SK-N-SH (cell line): ENCODE results near the gene ITGAE. TPM values are rescaled to one million over a fixed set of nuclear protein-coding genes. Genes with fewer than 3 reads are reported as not detected.

Experiments
- CTCF ChIA-PET: fragments of 300-600, 350-600 bp; formaldehyde crosslinking; extraction: SDS; loops from one replicate; lab custom pipeline; 2021; lab: Yijun Ruan, JAX
- POLR2A ChIA-PET: fragments of 350-600 bp; sonication (Branson Sonifier 250); formaldehyde crosslinking; extraction: SDS; loops from one replicate; lab custom pipeline; 2020; ENCODE audit warnings: antibody characterized with exemption, inconsistent platforms; lab: Yijun Ruan, JAX
- DNase-seq: peaks from one replicate; pipeline ENCODE4 v3.0.0; 2012
- H2AFZ ChIP-seq: fragments of 200-600 bp; sonication (generic); 2 replicates; pipeline ENCODE4 v1.8.1; 2016; ENCODE audit warnings: antibody characterized with exemption, mild to moderate bottlenecking, low read depth
- H3F3A ChIP-seq: fragments of 200-600 bp; sonication (generic); replicated peaks from 2 replicates; pipeline ENCODE3; 2016; ENCODE audit warnings: antibody characterized with exemption, mild to moderate bottlenecking; ENCODE audit not compliant: insufficient read depth
- H3K27ac ChIP-seq, 2 experiments: fragments of 200-500 bp in 1 of 2; fragments of 200-600 bp in 1 of 2; sonication (Bioruptor generic) in 1 of 2; sonication (generic), shearing (Covaris generic) in 1 of 2; 2 replicates each; pipeline versions ENCODE4 v1.5.1 to v1.6.1; 2014 to 2016; ENCODE audit warnings: low read depth in 2 of 2, inconsistent platforms in 1 of 2, low read length in 1 of 2, mild to moderate bottlenecking in 1 of 2, mixed read lengths in 1 of 2
- H3K27me3 ChIP-seq: fragments of 200-600 bp; sonication (generic), shearing (Covaris generic); 2 replicates; pipeline ENCODE4 v1.6.1; 2016; ENCODE audit warnings: mixed run types; ENCODE audit not compliant: insufficient read depth
- H3K36me3 ChIP-seq, 2 experiments: fragments of 200-500 bp in 1 of 2; fragments of 200-600 bp in 1 of 2; sonication (Bioruptor generic) in 1 of 2; sonication (generic) in 1 of 2; replicated peaks in 1 of 2; 2 replicates each; pipeline versions ENCODE3 to v1.5.1; 2014 to 2016; ENCODE audit warnings: low read length in 1 of 2, mild to moderate bottlenecking in 1 of 2; ENCODE audit not compliant: insufficient read depth in 2 of 2, control insufficient read depth in 1 of 2
- H3K4me1 ChIP-seq, 2 experiments: fragments of 200-500 bp in 1 of 2; fragments of 200-600 bp in 1 of 2; sonication (Bioruptor generic) in 1 of 2; sonication (generic), shearing (Covaris generic) in 1 of 2; 2 replicates each; pipeline versions ENCODE4 v1.5.1 to v1.6.1; 2014 to 2016; ENCODE audit warnings: low read depth in 1 of 2, low read length in 1 of 2, mixed run types in 1 of 2; ENCODE audit not compliant: insufficient read depth in 2 of 2, control insufficient read depth in 1 of 2
- H3K4me2 ChIP-seq: fragments of 200-600 bp; sonication (generic), shearing (Covaris generic); 2 replicates; pipeline ENCODE4 v1.6.1; 2017; ENCODE audit warnings: mixed run types
- H3K4me3 ChIP-seq, 2 experiments: fragments of 200-500 bp in 1 of 2; fragments of 200-600 bp in 1 of 2; sonication (Bioruptor generic) in 1 of 2; sonication (generic), shearing (Covaris generic) in 1 of 2; 2 replicates each; pipeline versions ENCODE4 v1.5.1 to v1.8.1; 2014 to 2016; ENCODE audit warnings: low read depth in 2 of 2, inconsistent platforms in 1 of 2, low read length in 1 of 2, mild to moderate bottlenecking in 1 of 2, mixed read lengths in 1 of 2, moderate library complexity in 1 of 2
- H3K79me2 ChIP-seq: fragments of 200-600 bp; sonication (generic); 2 replicates; pipeline ENCODE4 v1.8.1; 2017; ENCODE audit warnings: mild to moderate bottlenecking; ENCODE audit not compliant: insufficient read depth
- H3K9ac ChIP-seq: fragments of 200-600 bp; sonication (generic); 2 replicates; pipeline ENCODE4 v1.6.1; 2017; ENCODE audit warnings: mixed run types
- H3K9me2 ChIP-seq: fragments of 200-600 bp; sonication (generic); 2 replicates; pipeline ENCODE4 v1.6.1; 2017; ENCODE audit warnings: mixed run types
- H3K9me3 ChIP-seq: fragments of 200-600 bp; sonication (generic); 2 replicates; pipeline ENCODE4 v1.6.1; 2017; ENCODE audit warnings: mixed run types, mild to moderate bottlenecking, moderate library complexity
- H4K20me1 ChIP-seq: fragments of 200-600 bp; sonication (generic); 2 replicates; pipeline ENCODE4 v1.6.1; 2017; ENCODE audit warnings: mild to moderate bottlenecking, mixed run types; ENCODE audit not compliant: insufficient read depth
- CHD2 ChIP-seq: fragments of 150-350 bp; IDR thresholded peaks from 2 replicates; pipeline ENCODE4 v1.6.1; 2018; ENCODE audit warnings: low read length; ENCODE audit not compliant: partially characterized antibody
- EP300 ChIP-seq, 2 experiments: IDR thresholded peaks; 2 replicates each; pipeline versions ENCODE4 v1.4.0 to v1.6.1; 2012; ENCODE audit warnings: borderline replicate concordance in 1 of 2, low read depth in 1 of 2, low read length in 1 of 2
- FOSL2 ChIP-seq: IDR thresholded peaks from 2 replicates; pipeline ENCODE4 v1.4.0; 2012; ENCODE audit warnings: low read depth, mild to moderate bottlenecking, moderate library complexity, borderline replicate concordance
- FOXJ3 ChIP-seq: sonication (generic); formaldehyde crosslinking; IDR thresholded peaks from 2 replicates; pipeline ENCODE4 v1.5.1; 2020; ENCODE audit warnings: mild to moderate bottlenecking, missing genetic modification reagents
- GABPA ChIP-seq: IDR thresholded peaks from 2 replicates; pipeline ENCODE4 v1.4.0; 2012; ENCODE audit warnings: low read depth, mild to moderate bottlenecking
- GATA2 ChIP-seq: sonication (generic); formaldehyde crosslinking; IDR thresholded peaks from 2 replicates; pipeline ENCODE4 v1.5.0; 2020; ENCODE audit warnings: mild to moderate bottlenecking, missing genetic modification reagents
- JUND ChIP-seq: IDR thresholded peaks from 2 replicates; pipeline ENCODE4 v1.4.0; 2012
- MXI1 ChIP-seq: IDR thresholded peaks from 2 replicates; pipeline ENCODE4 v1.6.1; 2012; ENCODE audit warnings: mild to moderate bottlenecking, low read depth, low read length, improper control_type of control experiment
- NRF1 ChIP-seq: IDR thresholded peaks from 2 replicates; pipeline ENCODE4 v1.6.1; 2012; ENCODE audit warnings: low read depth, mild to moderate bottlenecking, low read length
- POLR2AphosphoS5 ChIP-seq: IDR thresholded peaks from 2 replicates; pipeline ENCODE4 v1.6.1; 2012; ENCODE audit warnings: low read depth, low read length
- RCOR1 ChIP-seq: fragments of 150-350 bp; IDR thresholded peaks from 2 replicates; pipeline ENCODE4 v1.6.1; 2017; ENCODE audit warnings: antibody characterized with exemption, low read length
- TAF1 ChIP-seq: IDR thresholded peaks from 2 replicates; pipeline ENCODE4 v1.6.1; 2012; ENCODE audit warnings: low read depth, mild to moderate bottlenecking, low read length, moderate library complexity, borderline replicate concordance
- TCF12 ChIP-seq: IDR thresholded peaks from 2 replicates; pipeline ENCODE4 v1.4.0; 2012
- YY1 ChIP-seq: IDR thresholded peaks from 2 replicates; pipeline ENCODE4 v1.4.0; 2012; ENCODE audit warnings: low read depth, mild to moderate bottlenecking
- WGBS: methylation state at CpG from one replicate; pipeline ENCODE4 v1.1.6; 2017; ENCODE audit warnings: low lambda C conversion rate; 5-methylcytosine and 5-hydroxymethylcytosine counted together
- polyA plus RNA-seq, 3 experiments: library from polyadenylated mRNA; depleted of rRNA; stranded (reverse); fragments of >200 nt; gene quantifications; 2 replicates each; pipeline ENCODE4 v1.2.3, GENCODE V29; 2012
- TF ChIP-seq, protein P1 (sequence below): IDR thresholded peaks from 2 replicates; pipeline ENCODE4 v1.6.1; 2012; ENCODE audit warnings: mild to moderate bottlenecking, low read depth, low read length, moderate library complexity
- TF ChIP-seq, protein P2 (sequence below): IDR thresholded peaks from 2 replicates; pipeline ENCODE4 v1.4.0; 2012; ENCODE audit warnings: low read depth, borderline replicate concordance
- TF ChIP-seq, protein P3 (sequence below): IDR thresholded peaks from 2 replicates; pipeline ENCODE4 v1.4.0; 2012; ENCODE audit warnings: low read depth, borderline replicate concordance
- TF ChIP-seq, protein P4 (sequence below): IDR thresholded peaks from 2 replicates; pipeline ENCODE4; 2012
- TF ChIP-seq, protein P5 (sequence below): IDR thresholded peaks from 2 replicates; pipeline ENCODE4 v1.4.0; 2012; ENCODE audit warnings: low read depth

ITGAE gene
- polyA plus RNA-seq, 1 of the 3 experiments (the other 2 are of a cell fraction) = 56.7 TPM

DNA sequence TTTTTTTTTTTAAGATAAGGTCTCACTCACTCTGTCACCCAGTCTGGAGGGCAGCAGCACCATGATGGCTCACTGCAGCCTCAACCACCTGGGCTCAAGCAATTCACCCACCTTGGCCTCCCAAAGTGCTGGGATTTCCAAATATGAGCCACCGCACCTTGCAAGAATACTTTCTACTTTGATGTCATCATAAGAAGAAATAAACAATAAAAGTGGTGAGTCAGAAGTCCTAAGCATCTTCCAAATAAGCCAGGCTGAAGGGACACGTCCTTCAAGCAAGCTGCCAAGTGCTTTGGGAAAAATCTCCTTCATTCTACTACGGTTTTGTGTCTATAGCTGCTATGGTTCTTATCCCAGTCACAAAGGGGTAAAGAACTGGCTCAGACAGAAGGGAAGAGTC lies 57.0 kb downstream of the ITGAE start (continued):
- TF ChIP-seq, protein P1, sequence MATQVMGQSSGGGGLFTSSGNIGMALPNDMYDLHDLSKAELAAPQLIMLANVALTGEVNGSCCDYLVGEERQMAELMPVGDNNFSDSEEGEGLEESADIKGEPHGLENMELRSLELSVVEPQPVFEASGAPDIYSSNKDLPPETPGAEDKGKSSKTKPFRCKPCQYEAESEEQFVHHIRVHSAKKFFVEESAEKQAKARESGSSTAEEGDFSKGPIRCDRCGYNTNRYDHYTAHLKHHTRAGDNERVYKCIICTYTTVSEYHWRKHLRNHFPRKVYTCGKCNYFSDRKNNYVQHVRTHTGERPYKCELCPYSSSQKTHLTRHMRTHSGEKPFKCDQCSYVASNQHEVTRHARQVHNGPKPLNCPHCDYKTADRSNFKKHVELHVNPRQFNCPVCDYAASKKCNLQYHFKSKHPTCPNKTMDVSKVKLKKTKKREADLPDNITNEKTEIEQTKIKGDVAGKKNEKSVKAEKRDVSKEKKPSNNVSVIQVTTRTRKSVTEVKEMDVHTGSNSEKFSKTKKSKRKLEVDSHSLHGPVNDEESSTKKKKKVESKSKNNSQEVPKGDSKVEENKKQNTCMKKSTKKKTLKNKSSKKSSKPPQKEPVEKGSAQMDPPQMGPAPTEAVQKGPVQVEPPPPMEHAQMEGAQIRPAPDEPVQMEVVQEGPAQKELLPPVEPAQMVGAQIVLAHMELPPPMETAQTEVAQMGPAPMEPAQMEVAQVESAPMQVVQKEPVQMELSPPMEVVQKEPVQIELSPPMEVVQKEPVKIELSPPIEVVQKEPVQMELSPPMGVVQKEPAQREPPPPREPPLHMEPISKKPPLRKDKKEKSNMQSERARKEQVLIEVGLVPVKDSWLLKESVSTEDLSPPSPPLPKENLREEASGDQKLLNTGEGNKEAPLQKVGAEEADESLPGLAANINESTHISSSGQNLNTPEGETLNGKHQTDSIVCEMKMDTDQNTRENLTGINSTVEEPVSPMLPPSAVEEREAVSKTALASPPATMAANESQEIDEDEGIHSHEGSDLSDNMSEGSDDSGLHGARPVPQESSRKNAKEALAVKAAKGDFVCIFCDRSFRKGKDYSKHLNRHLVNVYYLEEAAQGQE = no peak
- TF ChIP-seq, protein P2, sequence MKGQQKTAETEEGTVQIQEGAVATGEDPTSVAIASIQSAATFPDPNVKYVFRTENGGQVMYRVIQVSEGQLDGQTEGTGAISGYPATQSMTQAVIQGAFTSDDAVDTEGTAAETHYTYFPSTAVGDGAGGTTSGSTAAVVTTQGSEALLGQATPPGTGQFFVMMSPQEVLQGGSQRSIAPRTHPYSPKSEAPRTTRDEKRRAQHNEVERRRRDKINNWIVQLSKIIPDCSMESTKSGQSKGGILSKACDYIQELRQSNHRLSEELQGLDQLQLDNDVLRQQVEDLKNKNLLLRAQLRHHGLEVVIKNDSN = no peak
- no peak for TF ChIP-seq POLR2AphosphoS5
- TF ChIP-seq FOSL2 = no peak
- no peak for TF ChIP-seq EP300 (IDR thresholded peaks at IDR 0.05; ENCODE audit: borderline replicate concordance in 1 of 2, low read depth in 1 of 2, low read length in 1 of 2)
- TF ChIP-seq, protein P3, sequence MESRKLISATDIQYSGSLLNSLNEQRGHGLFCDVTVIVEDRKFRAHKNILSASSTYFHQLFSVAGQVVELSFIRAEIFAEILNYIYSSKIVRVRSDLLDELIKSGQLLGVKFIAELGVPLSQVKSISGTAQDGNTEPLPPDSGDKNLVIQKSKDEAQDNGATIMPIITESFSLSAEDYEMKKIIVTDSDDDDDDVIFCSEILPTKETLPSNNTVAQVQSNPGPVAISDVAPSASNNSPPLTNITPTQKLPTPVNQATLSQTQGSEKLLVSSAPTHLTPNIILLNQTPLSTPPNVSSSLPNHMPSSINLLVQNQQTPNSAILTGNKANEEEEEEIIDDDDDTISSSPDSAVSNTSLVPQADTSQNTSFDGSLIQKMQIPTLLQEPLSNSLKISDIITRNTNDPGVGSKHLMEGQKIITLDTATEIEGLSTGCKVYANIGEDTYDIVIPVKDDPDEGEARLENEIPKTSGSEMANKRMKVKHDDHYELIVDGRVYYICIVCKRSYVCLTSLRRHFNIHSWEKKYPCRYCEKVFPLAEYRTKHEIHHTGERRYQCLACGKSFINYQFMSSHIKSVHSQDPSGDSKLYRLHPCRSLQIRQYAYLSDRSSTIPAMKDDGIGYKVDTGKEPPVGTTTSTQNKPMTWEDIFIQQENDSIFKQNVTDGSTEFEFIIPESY = no peak
- TF ChIP-seq MXI1 = no peak
- TF ChIP-seq FOXJ3 (CRISPR knock-in tag) = no peak

DNA sequence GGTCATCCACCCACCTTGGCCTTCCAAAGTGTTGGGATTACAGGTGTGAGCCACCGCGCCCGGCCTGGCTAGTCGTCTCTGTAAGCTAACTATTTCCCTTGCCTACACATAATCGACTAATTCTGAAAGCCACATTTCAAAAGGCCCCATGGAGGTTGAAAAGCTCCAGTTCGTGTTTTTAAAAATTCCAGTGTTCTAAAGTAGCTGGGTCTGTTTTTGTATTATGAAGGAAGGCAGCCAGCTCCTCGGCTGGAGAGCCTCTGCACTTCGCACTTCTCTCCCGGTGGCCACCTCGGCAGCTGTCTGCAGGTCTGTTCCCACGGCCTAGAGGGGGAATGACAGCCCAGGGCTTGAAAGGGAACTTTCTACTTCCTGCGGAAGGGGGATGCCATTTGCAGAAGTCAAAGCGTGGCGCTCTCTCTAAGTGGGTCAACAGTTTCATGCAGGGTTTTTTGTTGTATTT lies 60.3 kb downstream of the ITGAE start:
- WGBS = 82% methylated on average over 14 of the region's 14 CpGs
- H3K4me1 ChIP-seq = no peaks in the 10 kb centered on the region; a peak in 1 of 4 replicates
- H3K4me3 ChIP-seq = no peak overlapping the region
- TF ChIP-seq RCOR1 (no peak), TAF1 (no peak), EP300 (IDR thresholded peaks at IDR 0.05; ENCODE audit: borderline replicate concordance in 1 of 2, low read depth in 1 of 2, low read length in 1 of 2) (no peak), GATA2 (CRISPR knock-in tag) (no peak), CHD2 (no peak), TCF12 (no peak), JUND (no peak), YY1 (no peak), NRF1 (no peak), GABPA (no peak)
- TF ChIP-seq, protein P3 = no peak
- TF ChIP-seq, protein P4, sequence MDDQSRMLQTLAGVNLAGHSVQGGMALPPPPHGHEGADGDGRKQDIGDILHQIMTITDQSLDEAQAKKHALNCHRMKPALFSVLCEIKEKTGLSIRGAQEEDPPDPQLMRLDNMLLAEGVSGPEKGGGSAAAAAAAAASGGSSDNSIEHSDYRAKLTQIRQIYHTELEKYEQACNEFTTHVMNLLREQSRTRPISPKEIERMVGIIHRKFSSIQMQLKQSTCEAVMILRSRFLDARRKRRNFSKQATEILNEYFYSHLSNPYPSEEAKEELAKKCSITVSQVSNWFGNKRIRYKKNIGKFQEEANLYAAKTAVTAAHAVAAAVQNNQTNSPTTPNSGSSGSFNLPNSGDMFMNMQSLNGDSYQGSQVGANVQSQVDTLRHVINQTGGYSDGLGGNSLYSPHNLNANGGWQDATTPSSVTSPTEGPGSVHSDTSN = no peak
- TF ChIP-seq, protein P5, sequence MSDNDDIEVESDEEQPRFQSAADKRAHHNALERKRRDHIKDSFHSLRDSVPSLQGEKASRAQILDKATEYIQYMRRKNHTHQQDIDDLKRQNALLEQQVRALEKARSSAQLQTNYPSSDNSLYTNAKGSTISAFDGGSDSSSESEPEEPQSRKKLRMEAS = no peak
- H4K20me1 ChIP-seq = no peaks in the 10 kb centered on the region
- H3K27ac ChIP-seq = no peak overlapping the region
- H3K79me2 ChIP-seq = no peaks in the 10 kb centered on the region
- no peak overlapping the region for H2AFZ ChIP-seq
- no peaks in the 10 kb centered on the region for H3F3A ChIP-seq
- H3K27me3 ChIP-seq = no peaks in the 10 kb centered on the region
- no peak overlapping the region for H3K4me2 ChIP-seq
- no peak for DNase-seq
- no peaks in the 10 kb centered on the region for H3K9me2 ChIP-seq
- no peak overlapping the region for H3K9ac ChIP-seq
- H3K36me3 ChIP-seq = no peaks in the 10 kb centered on the region
- H3K9me3 ChIP-seq = no peaks in the 10 kb centered on the region
- POLR2A ChIA-PET = interaction anchor here (0.7 kb wide), 1 partner anchor 105 kb away, joined by 3 read pairs; no protein-coding TSS in a partner anchor
- CTCF ChIA-PET = interaction anchor here (0.7 to 4.3 kb wide), 3 partner anchors 9 to 87 kb away, joined by 3 to 71 read pairs (median 3); no protein-coding TSS in a partner anchor
